Stimulated activated CD8-positive, alpha-beta memory T cell treated with anti-CD3 and anti-CD28 coated beads, Interleukin-15, amount 100 ng/mL, for 48 hours (primary cell): ENCODE measurements around the gene OR52E1.

Experiments
- DNase-seq, 2 donors: peaks; one replicate each; pipeline ENCODE4 v3.0.0-alpha.2; 2020; ENCODE audit warnings: low read depth in 2 of 2

The OR52E1 gene

DNA sequence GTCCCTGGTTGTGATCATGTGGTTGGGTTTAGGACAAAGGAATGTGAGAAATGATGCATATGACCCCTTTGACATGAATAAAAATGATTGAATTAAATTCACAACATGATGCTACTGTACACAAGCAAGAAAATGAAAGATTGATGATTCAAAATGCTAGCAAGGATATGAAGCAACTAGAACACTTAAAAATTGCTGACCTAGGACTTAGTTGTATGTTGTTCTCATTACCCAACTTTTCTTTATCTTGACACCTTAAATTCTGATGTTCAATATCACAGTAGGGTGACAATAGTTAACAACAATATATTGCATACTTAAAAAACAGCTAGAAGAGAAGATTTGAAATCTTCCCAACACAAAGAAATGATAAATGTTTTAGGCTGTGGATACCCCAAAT is 48.2 kb downstream of the OR52E1 start:
- DNase-seq = no peak

GRCh38 chr11:5118893-5119292 is 49.5 kb downstream of the OR52E1 start:
- no peak for DNase-seq
